K562 (cell line): ENCODE measurements around the gene DNAJC17. TPM values are rescaled to one million over a fixed set of nuclear protein-coding genes. Genes with fewer than 3 reads are reported as not detected.

Experiments used
- ARHGAP35 ChIP-seq: fragments of 450-650 bp; IDR thresholded peaks from 2 replicates; pipeline ENCODE4 v1.6.1; 2018; ENCODE audit not compliant: partially characterized antibody
- BRD4 ChIP-seq: fragments of 200-600 bp; sonication (generic); IDR thresholded peaks from 2 replicates; pipeline ENCODE4 v1.6.1; 2017; ENCODE audit warnings: inconsistent platforms
- CCNT2 ChIP-seq: IDR thresholded peaks from 2 replicates; pipeline ENCODE4 v1.6.1; 2011; ENCODE audit warnings: borderline replicate concordance, low read depth, mild to moderate bottlenecking, moderate library complexity, mixed read lengths, low read length; ENCODE audit not compliant: insufficient read length; ENCODE audit errors: extremely low read depth
- DACH1 ChIP-seq: fragments of 450-650 bp; IDR thresholded peaks from 2 replicates; pipeline ENCODE4 v1.6.1; 2018; ENCODE audit not compliant: partially characterized antibody
- DEAF1 ChIP-seq: fragments of 450-650 bp; formaldehyde crosslinking; IDR thresholded peaks from 2 replicates; pipeline ENCODE4 v1.4.0; 2020; ENCODE audit warnings: mild to moderate bottlenecking, moderate library complexity
- ERF ChIP-seq: fragments of 450-650 bp; formaldehyde crosslinking; IDR thresholded peaks from 2 replicates; pipeline ENCODE4 v1.4.0; 2020; ENCODE audit warnings: mild to moderate bottlenecking, mixed read lengths
- GTF2A2 ChIP-seq: IDR thresholded peaks from 2 replicates; pipeline ENCODE4 v1.6.1; 2016; ENCODE audit warnings: mild to moderate bottlenecking, missing genetic modification characterization, missing compliant biosample characterization
- GTF2F1 ChIP-seq: IDR thresholded peaks from 2 replicates; pipeline ENCODE4 v1.6.1; 2011; ENCODE audit warnings: low read depth, low read length, improper control_type of control experiment
- HBP1 ChIP-seq: fragments of 450-650 bp; formaldehyde crosslinking; IDR thresholded peaks from 2 replicates; pipeline ENCODE4 v1.4.0; 2022; ENCODE audit warnings: missing genetic modification characterization
- IRF2 ChIP-seq: sonication (generic); formaldehyde crosslinking; IDR thresholded peaks from 2 replicates; pipeline ENCODE4 v1.8.1; 2022; ENCODE audit warnings: mild to moderate bottlenecking, missing genetic modification reagents
- RBBP5 ChIP-seq: fragments of 200-600 bp; sonication (generic); IDR thresholded peaks from 2 replicates; pipeline ENCODE4 v1.6.1; 2012; ENCODE audit warnings: borderline replicate concordance, mild to moderate bottlenecking, low read length, control low read depth, inconsistent platforms; ENCODE audit not compliant: insufficient read depth, poor library complexity, severe bottlenecking
- ZC3H4 ChIP-seq: sonication (generic); formaldehyde crosslinking; IDR thresholded peaks from 2 replicates; pipeline ENCODE4 v1.9.0; 2021; ENCODE audit warnings: missing genetic modification reagents, borderline replicate concordance
- ZNF140 ChIP-seq: fragments of 250-450 bp; sonication (Bioruptor Pico); IDR thresholded peaks from 2 replicates; pipeline ENCODE4 v1.8.0; 2021; ENCODE audit warnings: moderate library complexity, mild to moderate bottlenecking, inconsistent platforms
- ZNF224 ChIP-seq: sonication (generic); formaldehyde crosslinking; IDR thresholded peaks from 2 replicates; pipeline ENCODE4 v1.8.0; 2022; ENCODE audit warnings: mild to moderate bottlenecking, missing genetic modification reagents
- ZNF512 ChIP-seq: IDR thresholded peaks from 2 replicates; pipeline ENCODE4 v1.6.1; 2016; ENCODE audit warnings: missing genetic modification characterization, missing compliant biosample characterization
- polyA plus RNA-seq, 8 experiments: library from polyadenylated mRNA; depleted of rRNA in 4 of 8; stranded (reverse) in 5 of 8; unstranded in 3 of 8; fragments of >200 nt; fragmentation: Nextera tagmentation in 2 of 8; fragmentation: Illumina TruSeq in 1 of 8; extraction: Ambion mirVana in 2 of 8; extraction: Trizol in 1 of 8; gene quantifications; 2 replicates each; pipeline versions ENCODE4 v1.2.1 to v1.2.3, GENCODE V29; 2011 to 2014; ENCODE audit warnings: inconsistent platforms in 1 of 8, missing spikeins in 1 of 8
- total RNA-seq, 7 experiments: library from RNA; depleted of rRNA in 6 of 7; stranded (reverse); fragments of >200 nt in 6 of 7; fragmentation: Illumina TruSeq in 2 of 7; extraction: Trizol in 2 of 7; gene quantifications; 2 replicates each; pipeline versions ENCODE4 v1.2.1 to v1.2.3, GENCODE V29; 2011 to 2021; ENCODE audit warnings: low replicate concordance in 1 of 7
- TF ChIP-seq, protein P1 (sequence below): sonication (generic); formaldehyde crosslinking; IDR thresholded peaks from 2 replicates; pipeline ENCODE4 v1.8.0; 2022; ENCODE audit warnings: missing genetic modification reagents, mild to moderate bottlenecking, borderline replicate concordance
- TF ChIP-seq, protein P2 (sequence below): fragments of 250-450 bp; sonication (Bioruptor Pico); IDR thresholded peaks from 2 replicates; pipeline ENCODE4 v1.4.0; 2020

Gene DNAJC17
- total and polyA plus RNA-seq, 9 of the 15 experiments (the other 6 are each of a cell fraction or from before 2014, with no cell fraction given): 2.4 to 79.4 (median 44.2) TPM

GRCh38 chr15:40807888-40808461 is 702 bp upstream of the DNAJC17 start (continued):
- TF ChIP-seq HBP1 (CRISPR knock-in tag): no peak
- no peak for TF ChIP-seq GTF2F1
- no peak for TF ChIP-seq CCNT2
- no peak for TF ChIP-seq ARHGAP35
- TF ChIP-seq BRD4: no peak
- TF ChIP-seq, protein P1, sequence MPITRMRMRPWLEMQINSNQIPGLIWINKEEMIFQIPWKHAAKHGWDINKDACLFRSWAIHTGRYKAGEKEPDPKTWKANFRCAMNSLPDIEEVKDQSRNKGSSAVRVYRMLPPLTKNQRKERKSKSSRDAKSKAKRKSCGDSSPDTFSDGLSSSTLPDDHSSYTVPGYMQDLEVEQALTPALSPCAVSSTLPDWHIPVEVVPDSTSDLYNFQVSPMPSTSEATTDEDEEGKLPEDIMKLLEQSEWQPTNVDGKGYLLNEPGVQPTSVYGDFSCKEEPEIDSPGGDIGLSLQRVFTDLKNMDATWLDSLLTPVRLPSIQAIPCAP (CRISPR knock-in tag): no peak
- TF ChIP-seq, protein P2, sequence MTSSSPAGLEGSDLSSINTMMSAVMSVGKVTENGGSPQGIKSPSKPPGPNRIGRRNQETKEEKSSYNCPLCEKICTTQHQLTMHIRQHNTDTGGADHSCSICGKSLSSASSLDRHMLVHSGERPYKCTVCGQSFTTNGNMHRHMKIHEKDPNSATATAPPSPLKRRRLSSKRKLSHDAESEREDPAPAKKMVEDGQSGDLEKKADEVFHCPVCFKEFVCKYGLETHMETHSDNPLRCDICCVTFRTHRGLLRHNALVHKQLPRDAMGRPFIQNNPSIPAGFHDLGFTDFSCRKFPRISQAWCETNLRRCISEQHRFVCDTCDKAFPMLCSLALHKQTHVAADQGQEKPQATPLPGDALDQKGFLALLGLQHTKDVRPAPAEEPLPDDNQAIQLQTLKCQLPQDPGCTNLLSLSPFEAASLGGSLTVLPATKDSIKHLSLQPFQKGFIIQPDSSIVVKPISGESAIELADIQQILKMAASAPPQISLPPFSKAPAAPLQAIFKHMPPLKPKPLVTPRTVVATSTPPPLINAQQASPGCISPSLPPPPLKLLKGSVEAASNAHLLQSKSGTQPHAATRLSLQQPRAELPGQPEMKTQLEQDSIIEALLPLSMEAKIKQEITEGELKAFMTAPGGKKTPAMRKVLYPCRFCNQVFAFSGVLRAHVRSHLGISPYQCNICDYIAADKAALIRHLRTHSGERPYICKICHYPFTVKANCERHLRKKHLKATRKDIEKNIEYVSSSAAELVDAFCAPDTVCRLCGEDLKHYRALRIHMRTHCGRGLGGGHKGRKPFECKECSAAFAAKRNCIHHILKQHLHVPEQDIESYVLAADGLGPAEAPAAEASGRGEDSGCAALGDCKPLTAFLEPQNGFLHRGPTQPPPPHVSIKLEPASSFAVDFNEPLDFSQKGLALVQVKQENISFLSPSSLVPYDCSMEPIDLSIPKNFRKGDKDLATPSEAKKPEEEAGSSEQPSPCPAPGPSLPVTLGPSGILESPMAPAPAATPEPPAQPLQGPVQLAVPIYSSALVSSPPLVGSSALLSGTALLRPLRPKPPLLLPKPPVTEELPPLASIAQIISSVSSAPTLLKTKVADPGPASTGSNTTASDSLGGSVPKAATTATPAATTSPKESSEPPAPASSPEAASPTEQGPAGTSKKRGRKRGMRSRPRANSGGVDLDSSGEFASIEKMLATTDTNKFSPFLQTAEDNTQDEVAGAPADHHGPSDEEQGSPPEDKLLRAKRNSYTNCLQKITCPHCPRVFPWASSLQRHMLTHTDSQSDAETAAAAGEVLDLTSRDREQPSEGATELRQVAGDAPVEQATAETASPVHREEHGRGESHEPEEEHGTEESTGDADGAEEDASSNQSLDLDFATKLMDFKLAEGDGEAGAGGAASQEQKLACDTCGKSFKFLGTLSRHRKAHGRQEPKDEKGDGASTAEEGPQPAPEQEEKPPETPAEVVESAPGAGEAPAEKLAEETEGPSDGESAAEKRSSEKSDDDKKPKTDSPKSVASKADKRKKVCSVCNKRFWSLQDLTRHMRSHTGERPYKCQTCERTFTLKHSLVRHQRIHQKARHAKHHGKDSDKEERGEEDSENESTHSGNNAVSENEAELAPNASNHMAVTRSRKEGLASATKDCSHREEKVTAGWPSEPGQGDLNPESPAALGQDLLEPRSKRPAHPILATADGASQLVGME (CRISPR knock-in tag): no peak
- TF ChIP-seq ZNF512 (tag): no peak
- TF ChIP-seq ZNF140 (CRISPR knock-in tag): no peak
- TF ChIP-seq GTF2A2 (tag): no peak
- no peak for TF ChIP-seq RBBP5
- TF ChIP-seq DACH1: no peak
- no peak for TF ChIP-seq ZC3H4 (CRISPR knock-in tag)
- no peak for TF ChIP-seq ZNF224 (CRISPR knock-in tag)
- no peak for TF ChIP-seq ERF
- TF ChIP-seq DEAF1 (CRISPR knock-in tag): no peak
- no peak for TF ChIP-seq IRF2
